ENCODE data around the gene GLTP.

GLTP gene

DNA sequence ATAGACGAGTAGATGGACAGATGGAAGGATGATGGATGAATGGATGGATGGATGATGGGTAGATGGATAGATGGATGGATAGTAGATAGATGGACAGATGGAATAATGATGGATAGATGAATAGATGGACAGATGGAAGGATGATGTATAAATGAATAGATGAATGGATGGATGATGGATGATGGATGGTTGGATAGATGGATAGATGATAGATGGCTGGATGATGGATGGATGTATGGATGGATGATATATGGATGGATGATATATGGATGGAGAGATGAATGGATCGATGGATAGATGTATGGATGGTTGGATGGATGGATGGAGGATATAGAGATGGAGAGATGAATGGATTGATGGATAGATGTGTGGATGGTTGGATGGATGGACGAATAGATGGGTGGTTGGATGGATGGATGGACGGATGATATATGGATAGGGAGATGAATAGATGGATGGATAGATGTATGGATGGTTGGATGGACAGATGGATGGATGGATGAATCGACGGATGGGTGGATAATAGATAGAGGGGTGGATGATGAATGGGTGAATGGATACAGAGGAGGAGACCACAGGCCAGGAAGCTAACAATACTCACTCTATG is 66.4 kb downstream of the GLTP start:
- Histone ChIP-seq H3K27ac (no peak overlapping the region), H3K4me3 (no peak overlapping the region)

DNA sequence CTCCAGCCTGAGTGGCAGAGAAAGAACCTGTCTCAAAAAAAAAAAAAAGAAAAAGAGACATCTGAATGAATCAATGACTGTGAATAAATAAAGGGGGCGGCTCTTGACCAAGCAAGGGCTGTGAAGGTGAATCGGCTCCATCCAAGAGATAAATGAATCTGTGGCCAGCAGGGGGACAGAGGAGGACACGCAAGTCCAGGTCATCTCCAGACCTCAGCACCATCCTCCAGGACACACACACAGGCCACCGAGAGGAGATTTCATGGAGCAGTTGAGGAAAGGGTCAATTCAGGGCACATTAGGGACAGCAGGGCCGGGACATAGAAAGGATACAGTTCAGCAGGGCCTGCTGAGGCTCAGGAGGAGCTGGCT is 68.7 kb downstream of the GLTP start:
- Histone ChIP-seq H3K27ac (no peak overlapping the region), H3K4me3 (no peak overlapping the region)

DNA sequence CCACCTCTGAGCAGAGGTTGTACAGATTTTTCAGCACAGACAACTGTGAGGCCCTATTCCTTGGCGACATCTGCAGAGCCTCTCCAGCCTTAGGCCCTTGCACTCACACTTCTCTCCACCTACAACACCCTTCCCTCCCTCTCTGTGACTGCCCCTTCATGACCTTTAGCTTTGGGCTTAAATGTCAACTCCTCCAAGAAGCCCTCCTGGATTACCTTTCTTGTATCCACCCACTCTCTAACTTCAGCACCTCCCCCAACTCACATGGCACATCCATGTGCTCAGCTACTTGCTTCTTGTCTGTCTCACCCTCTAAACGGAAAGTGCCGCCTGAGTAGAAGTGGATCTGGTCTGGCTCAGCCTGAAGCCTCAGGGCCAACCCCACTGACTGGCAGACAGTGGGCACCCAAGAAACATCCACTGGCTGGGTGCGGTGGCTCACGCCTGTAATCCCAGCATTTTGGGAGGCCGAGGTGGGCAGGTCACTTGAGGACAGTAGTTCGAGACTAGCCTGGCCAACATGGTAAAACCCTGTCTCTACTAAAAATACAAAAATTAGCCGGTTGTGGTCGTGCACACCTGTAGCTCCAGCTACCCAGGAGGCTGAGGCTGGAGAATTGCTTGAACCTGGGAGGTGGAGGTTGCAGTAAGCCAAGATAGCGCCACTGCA is 69.3 kb downstream of the GLTP start:
- no peak overlapping the region for H3K4me3 ChIP-seq
- H3K27ac ChIP-seq, result no peak overlapping the region

DNA sequence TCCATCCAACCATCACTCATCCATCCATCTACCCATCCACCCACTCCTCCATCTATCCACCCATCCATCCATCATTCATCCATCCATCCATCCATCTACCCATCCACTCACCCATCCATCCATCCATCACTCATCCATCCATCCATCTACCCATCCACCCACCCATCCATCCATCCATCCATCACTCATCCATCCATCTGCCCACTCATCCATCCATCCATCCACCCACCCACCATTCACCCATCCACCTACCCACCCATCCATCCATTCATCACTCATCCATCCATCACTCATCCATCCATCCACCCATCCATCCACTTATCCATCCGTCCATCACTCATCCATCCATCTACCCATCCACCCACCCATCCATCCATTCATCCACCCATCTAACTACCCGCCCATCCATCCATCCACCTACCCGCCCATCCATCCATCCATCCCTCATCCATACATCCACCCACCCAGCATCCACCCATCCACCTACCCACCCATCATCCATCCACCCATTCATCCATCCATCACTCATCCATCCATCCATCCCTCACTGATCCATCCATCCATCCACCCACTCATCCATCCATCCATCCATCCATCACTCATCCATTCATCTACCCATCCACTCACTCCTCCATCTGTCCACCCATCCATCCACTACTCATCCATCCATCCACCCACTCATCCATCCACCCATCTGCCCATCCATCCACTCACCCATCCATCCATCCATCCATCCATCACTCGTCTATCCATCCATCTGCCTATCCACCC is 71.3 kb downstream of the GLTP start:
- Histone ChIP-seq H3K4me3 (no peak overlapping the region), H3K27ac (no peak overlapping the region)

DNA sequence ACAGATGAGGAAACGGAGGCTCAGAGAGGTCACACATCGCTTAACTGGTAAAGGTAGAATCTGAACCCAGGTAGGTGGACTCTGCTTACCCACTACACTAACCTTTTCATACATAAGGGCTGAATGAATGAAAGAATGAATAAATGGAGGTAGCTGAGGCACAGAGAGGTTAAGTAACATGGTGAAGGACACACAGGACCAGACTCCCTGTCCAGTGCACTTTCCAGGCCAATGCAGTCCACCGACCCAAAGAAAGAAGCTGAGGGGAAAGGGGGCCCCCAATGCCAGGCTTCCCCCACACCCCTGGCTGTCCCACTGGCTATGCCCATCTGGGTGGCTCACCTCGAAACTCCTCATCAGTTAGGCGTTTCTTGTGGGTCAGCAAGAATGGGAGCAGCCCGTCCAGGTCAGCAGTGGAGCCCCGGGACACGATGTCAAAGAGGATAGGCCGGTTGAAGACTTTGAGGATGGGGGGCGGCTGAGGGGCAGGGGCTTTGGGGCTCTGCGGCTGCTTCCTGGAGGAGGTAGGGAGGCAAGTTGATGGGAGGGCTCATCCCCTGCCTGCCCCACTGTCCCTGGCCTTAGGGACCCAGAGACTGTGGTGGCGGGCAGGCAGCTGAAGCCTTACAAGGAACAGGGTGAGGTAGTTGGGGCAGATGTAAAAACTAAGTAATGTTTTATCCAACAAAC is 72.2 kb downstream of the GLTP start:
- Histone ChIP-seq H3K27ac (no peak overlapping the region), H3K4me3 (no peak overlapping the region)

DNA sequence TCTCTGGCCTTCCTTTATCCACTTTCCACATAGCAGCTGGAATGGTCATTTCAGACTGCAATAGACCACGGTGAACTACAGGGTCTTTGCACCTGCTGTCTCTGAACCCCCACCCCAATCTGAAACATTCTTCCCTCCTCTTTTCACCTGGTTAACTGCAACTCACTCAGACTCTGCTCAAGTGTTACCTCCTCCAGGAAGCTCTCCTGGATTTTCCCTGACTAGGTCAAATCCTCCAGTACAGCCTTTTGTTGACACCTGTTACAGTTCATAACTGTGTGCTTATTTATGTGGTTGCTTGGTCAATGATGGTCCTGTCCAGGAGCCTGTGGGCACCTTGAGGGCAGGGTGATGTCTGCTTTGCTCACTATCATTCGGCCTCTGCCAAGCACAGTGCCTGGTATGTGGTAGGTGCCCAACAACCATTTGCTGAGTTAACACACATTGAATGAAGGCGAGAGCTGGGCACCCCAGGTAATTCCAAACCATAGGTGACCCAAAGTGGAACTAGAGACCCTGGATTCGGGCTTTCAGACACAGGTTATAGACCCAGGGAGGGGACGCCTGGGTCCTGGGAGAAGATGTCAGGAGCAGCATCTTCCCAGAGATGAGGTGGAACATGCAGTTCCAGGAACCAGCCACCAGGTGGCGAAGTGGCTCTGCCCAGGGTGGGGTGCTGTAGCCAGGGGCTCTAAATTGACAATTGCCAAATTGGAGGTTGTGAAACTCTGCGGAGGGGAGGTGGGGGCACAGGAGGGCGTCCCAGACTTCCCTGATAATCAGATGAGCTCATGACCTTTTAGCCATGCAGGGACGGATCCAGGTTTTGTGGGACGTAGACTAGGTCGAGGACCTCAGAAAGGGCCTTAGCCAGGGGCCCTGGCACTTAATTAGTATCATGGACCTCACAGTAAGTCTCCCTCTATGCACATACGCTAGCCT is 75.2 kb downstream of the GLTP start:
- H3K27ac ChIP-seq, result no peak overlapping the region
- H3K4me3 ChIP-seq, result no peak overlapping the region

DNA sequence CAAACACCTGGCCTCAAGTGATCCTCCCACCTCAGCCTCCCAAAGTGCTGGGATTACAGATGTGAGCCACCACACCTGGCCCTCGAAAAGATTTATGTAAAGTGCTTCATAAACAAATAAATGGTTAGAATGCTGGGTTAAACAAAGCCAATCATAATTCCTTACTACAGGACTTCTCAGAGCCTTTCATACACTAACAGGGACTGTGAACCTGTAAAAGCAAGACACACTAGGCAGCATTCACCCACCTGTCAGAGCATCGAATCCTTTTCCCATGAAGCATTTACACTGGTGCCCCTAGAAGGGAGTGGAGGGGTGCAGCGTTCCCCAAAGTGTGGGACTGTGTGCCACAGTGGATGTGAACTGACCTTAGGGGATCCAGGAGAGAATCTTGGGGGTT is 76.7 kb downstream of the GLTP start:
- Histone ChIP-seq H3K4me3 (no peak overlapping the region), H3K27ac (no peak overlapping the region)

DNA sequence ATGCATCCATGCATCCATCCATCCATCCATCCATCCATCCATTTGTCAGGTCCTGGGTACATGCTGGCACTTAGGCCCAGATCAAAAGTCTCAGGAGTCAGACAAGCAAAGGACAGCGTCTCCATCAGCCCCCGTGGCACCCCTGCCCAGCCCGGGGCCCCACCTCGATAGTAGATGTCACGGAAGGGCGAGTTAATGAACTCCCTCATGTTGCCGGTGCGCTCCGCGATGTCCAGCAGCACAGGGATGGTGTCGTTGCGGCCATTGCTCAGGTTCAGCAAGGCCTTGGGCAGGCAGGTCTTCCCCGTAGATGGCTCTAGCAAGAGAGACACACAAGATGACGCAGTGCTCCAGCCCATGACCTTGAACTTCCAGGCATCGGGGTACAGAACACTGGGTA is 77.5 kb downstream of the GLTP start:
- no peak overlapping the region for H3K27ac ChIP-seq
- H3K4me3 ChIP-seq, result no peak overlapping the region

All from skin epidermis (tissue), 12 donors.